Activated T-helper 1 cell treated with anti-CD3 and anti-CD28 coated beads, Interleukin-12 subunit alpha, Interleukin-12 subunit beta, Interleukin-2, Interleukin-4 antibody, amounts not matched to agents 30 ng/mL and 10 ng/mL and 1 ng/mL, durations not matched to agents 14 hours and 24 hours and 36 hours (primary cell): ENCODE results near the gene TCEAL8. TPM values are rescaled to one million over a fixed set of nuclear protein-coding genes. Genes with fewer than 3 reads are reported as not detected.
A peak's percentile ranks its signal among the peaks of the same experiment; 100 is the strongest.

ENCODE experiments used
- DNase-seq: peaks from one replicate; pipeline ENCODE4 v3.0.0; 2021; ENCODE audit warnings: low spot score
- H3K27ac Mint-ChIP-seq: one replicate; pipeline ENCODE4 v1.8.0; 2021; ENCODE audit warnings: mild to moderate bottlenecking, mixed read lengths
- H3K27me3 Mint-ChIP-seq: one replicate; pipeline ENCODE4 v1.8.0; 2022; ENCODE audit warnings: mild to moderate bottlenecking, moderate library complexity, mixed read lengths; ENCODE audit not compliant: insufficient read depth
- H3K36me3 Mint-ChIP-seq: one replicate; pipeline ENCODE4 v1.8.0; 2021; ENCODE audit warnings: low read depth, mixed read lengths
- H3K4me1 Mint-ChIP-seq: one replicate; pipeline ENCODE4 v1.8.0; 2021; ENCODE audit warnings: low read depth, mixed read lengths
- H3K4me3 Mint-ChIP-seq: one replicate; pipeline ENCODE4 v1.8.0; 2021; ENCODE audit warnings: mild to moderate bottlenecking, moderate library complexity, mixed read lengths
- H3K9me3 Mint-ChIP-seq: one replicate; pipeline ENCODE4 v1.8.0; 2021; ENCODE audit warnings: mixed read lengths
- intact Hi-C: fragments of 100-400 bp; cut with micrococcal nuclease; formaldehyde crosslinking; loops from one replicate; pipeline ENCODE4 v1.15.1; 2024
- total RNA-seq: library from RNA; stranded (reverse); gene quantifications from 2 replicates; pipeline ENCODE4 v1.2.3, GENCODE V29; 2022

Gene TCEAL8, protein sequence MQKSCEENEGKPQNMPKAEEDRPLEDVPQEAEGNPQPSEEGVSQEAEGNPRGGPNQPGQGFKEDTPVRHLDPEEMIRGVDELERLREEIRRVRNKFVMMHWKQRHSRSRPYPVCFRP
- total RNA-seq, result 20.7 and 21.9 TPM in 2 replicates

- Mint-ChIP-seq H3K4me1 (peaks cover 25% of the 10 kb centered on the region), H3K36me3 (peaks cover 12% of the 10 kb centered on the region), H3K27me3 (peaks cover 8% of the 10 kb centered on the region), H3K27ac (peak within 1 kb of the TSS; percentile 92), H3K9me3 (no peaks in the 10 kb centered on the region), H3K4me3 (peak within 1 kb of the TSS; percentile 98)
- intact Hi-C loops, result loop anchor here (2.0 kb wide), 3 partner anchors 40 to 210 kb away; partner anchors contain the start of genes BEX2 and BEX4
- DNase-seq, result peak; percentile 32
Measured at GRCh38 chrX:103254921-103255493, at the start of gene TCEAL8. Gene TCEAL8, minus strand, starts transcription at chrX:103255155. Its CDS starts 1,176 bp downstream, at chrX:103253979.

DNA sequence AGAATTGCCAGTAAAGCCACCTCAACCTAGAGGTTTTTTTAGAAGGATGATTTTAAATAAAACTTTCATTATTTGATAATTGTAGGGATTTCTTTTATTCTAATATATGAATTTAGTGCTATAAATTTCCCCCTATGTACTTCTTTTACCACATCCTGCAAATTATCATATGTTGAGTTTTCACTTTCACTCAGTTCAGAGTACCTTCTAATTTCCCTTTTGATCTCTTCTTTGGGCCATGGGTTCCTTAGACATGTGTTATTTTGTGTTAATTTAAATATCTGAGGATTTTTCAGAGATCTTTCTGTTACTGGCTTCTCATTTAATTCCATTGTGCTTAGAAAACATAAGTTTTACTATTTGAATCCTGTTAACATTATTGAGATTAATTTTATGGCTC, 49.8 kb upstream of the TCEAL8 start:
- H3K9me3 Mint-ChIP-seq, result no peaks in the 10 kb centered on the region
- H3K4me3 Mint-ChIP-seq, result no peak overlapping the region
- DNase-seq, result no peak
- H3K27ac Mint-ChIP-seq, result no peak overlapping the region
- intact Hi-C loops, result no loop called here
- H3K27me3 Mint-ChIP-seq, result peaks cover 7% of the 10 kb centered on the region
- H3K4me1 Mint-ChIP-seq, result no peaks in the 10 kb centered on the region
- H3K36me3 Mint-ChIP-seq, result peaks cover 1% of the 10 kb centered on the region

GRCh38 chrX:103293118-103293517, 38.2 kb upstream of the TCEAL8 start:
- no peaks in the 10 kb centered on the region for H3K9me3 Mint-ChIP-seq
- H3K4me1 Mint-ChIP-seq, result no peaks in the 10 kb centered on the region
- H3K4me3 Mint-ChIP-seq, result no peak overlapping the region
- H3K27ac Mint-ChIP-seq, result no peak overlapping the region
- intact Hi-C loops, result no loop called here
- H3K27me3 Mint-ChIP-seq, result peaks cover 3% of the 10 kb centered on the region
- H3K36me3 Mint-ChIP-seq, result no peaks in the 10 kb centered on the region
- DNase-seq, result no peak

GRCh38 chrX:103279624-103280023, 24.7 kb upstream of the TCEAL8 start:
- H3K36me3 Mint-ChIP-seq, result no peaks in the 10 kb centered on the region
- H3K9me3 Mint-ChIP-seq, result no peaks in the 10 kb centered on the region
- no peaks in the 10 kb centered on the region for H3K4me1 Mint-ChIP-seq
- H3K27ac Mint-ChIP-seq, result no peak overlapping the region
- H3K4me3 Mint-ChIP-seq, result no peak overlapping the region
- no peak for DNase-seq
- intact Hi-C loops, result no loop called here
- H3K27me3 Mint-ChIP-seq, result peaks cover 16% of the 10 kb centered on the region

DNA sequence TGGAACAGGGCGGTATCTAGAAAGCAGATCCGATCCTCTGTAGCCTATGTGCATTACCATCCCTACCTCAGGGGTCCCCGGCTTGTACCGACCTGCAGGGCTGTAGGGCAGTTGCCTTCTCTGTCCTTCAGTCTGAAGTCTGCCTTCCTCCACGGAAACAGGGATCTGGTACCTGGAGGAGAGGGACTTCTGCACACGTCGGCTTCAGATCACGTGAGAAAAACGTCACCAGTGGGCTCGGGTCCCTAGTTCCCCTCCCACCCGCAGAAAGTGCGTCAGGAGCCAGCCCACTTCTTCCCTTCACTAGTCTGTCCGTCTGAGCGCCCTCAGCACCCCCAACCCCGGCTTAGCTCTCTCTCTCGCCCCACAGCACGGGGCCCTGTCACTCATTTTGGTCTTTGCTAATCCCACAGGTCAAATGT, 21.6 kb upstream of the TCEAL8 start, which contains the start of gene TCEAL5:
Gene TCEAL5 (minus strand): TSS at position 170 of the 422 bp plus-strand sequence. CDS start 2,187 bp downstream, outside the sequence.
- H3K27ac Mint-ChIP-seq, result no peak within 1 kb of the TSS
- H3K4me3 Mint-ChIP-seq, result no peak within 1 kb of the TSS

DNA sequence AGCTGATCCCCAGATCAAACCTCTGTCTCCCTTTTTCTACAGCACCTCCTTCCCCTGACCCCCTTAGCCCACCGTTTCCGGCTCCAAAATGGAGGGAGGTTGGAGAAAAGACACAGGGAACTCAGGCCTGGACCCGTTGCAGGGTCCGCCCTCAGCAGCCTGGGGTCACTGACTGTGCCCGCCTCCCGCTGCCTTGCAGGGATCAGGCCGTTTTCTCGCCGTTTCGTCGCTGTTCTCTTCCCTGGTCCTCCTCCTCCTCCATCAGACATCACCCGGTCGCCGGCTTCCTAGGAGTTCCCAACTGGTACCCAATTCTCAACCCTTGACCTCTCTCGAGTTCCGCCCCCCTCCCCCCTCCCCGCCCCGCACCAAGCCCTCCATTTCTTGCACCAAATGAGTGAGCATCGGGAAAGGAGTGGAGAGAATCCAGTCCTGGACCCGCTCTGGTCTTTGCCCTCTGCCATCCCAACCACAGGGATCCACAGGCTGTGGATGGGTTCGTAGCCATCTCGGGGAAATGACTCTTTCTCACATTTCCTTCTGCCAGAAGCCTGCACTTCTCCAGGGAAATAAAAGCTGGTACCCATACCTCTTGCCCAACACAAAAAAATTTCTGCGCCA, 21.1 kb upstream of the TCEAL8 start:
- peaks cover 15% of the 10 kb centered on the region for H3K27me3 Mint-ChIP-seq
- no peaks in the 10 kb centered on the region for H3K36me3 Mint-ChIP-seq
- H3K4me1 Mint-ChIP-seq, result no peaks in the 10 kb centered on the region
- no peak overlapping the region for H3K4me3 Mint-ChIP-seq
- intact Hi-C loops, result no loop called here
- H3K9me3 Mint-ChIP-seq, result no peaks in the 10 kb centered on the region
- DNase-seq, result no peak
- H3K27ac Mint-ChIP-seq, result no peak overlapping the region

More for the DNA sequence above, 21.6 kb upstream of the TCEAL8 start, which contains the start of gene TCEAL5:
- H3K9me3 Mint-ChIP-seq, result no peaks in the 10 kb centered on the region
- H3K4me1 Mint-ChIP-seq, result no peaks in the 10 kb centered on the region
- intact Hi-C loops, result no loop called here
- no peak for DNase-seq
- no peaks in the 10 kb centered on the region for H3K36me3 Mint-ChIP-seq
- H3K27me3 Mint-ChIP-seq, result peaks cover 16% of the 10 kb centered on the region

GRCh38 chrX:103274284-103274683, 19.3 kb upstream of the TCEAL8 start:
- H3K9me3 Mint-ChIP-seq, result no peaks in the 10 kb centered on the region
- no peak for DNase-seq

DNA sequence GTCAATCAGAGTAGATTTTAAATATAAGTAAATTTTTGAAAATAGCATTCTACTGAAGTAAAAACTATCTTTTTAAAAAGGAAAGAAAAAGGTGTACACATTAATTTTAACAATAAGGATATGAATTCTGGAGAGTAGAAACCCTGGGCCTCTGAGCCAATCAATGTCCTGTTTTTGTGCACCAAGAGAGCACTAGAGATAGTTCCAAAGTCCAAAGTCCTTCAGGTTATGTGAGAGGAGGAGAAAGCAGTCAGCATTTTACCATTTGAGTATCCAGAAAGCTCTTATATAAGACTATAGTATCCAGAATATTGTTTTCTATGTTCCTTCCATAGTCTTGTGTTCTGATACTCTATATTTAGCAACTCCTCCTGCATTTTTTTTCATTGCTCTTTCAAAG, 3.3 kb upstream of the TCEAL8 start:
- Mint-ChIP-seq H3K4me1 (peaks cover 19% of the 10 kb centered on the region), H3K9me3 (no peaks in the 10 kb centered on the region), H3K27me3 (peaks cover 12% of the 10 kb centered on the region)

More at GRCh38 chrX:103274284-103274683, 19.3 kb upstream of the TCEAL8 start:
- intact Hi-C loops, result no loop called here
- Mint-ChIP-seq H3K27ac (no peak overlapping the region), H3K4me3 (no peak overlapping the region), H3K27me3 (peaks cover 11% of the 10 kb centered on the region), H3K4me1 (no peaks in the 10 kb centered on the region), H3K36me3 (no peaks in the 10 kb centered on the region)

GRCh38 chrX:103256651-103257050, 1.7 kb upstream of the TCEAL8 start:
- Mint-ChIP-seq H3K4me3 (no peak overlapping the region), H3K27me3 (peaks cover 12% of the 10 kb centered on the region), H3K36me3 (peaks cover 12% of the 10 kb centered on the region), H3K9me3 (no peaks in the 10 kb centered on the region), H3K27ac (no peak overlapping the region), H3K4me1 (peaks cover 25% of the 10 kb centered on the region)
- intact Hi-C loops, result no loop called here
- no peak for DNase-seq

More for the DNA sequence above, 3.3 kb upstream of the TCEAL8 start:
- Mint-ChIP-seq H3K27ac (no peak overlapping the region), H3K36me3 (peaks cover 12% of the 10 kb centered on the region), H3K4me3 (no peak overlapping the region)
- intact Hi-C loops, result no loop called here
- no peak for DNase-seq

DNA sequence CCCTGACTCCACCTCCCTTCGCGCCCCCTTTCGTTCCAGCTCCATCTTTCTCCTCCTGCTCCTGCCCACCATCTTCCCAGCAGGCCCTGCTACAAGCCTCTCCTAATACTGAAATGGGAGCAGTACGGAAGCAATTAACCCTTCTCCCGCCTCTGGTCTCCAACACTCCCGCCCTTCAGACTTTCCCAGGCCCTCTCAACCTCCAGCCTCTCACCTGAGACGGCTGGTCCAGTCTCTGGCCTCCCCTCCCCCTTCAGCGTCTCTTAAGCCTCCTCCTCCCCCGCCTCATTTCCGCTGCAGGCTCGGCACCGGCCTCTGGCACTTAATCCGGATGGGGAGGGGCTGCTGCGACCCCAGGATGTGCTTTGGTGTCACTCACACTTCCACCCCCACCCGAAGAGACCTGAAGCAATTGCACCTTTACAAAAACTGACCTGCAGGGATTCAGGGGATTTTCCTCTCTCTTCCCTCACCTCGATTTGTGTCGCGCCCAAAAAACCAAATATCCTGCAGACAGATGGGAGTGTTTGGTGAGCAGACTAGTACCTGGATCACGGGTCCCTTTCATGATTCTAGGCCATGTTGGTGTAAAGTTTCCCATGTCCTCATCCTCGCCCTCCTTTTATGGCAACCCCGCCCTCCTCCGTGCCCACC, 657 bp downstream of the TCEAL8 start:
- Mint-ChIP-seq H3K36me3 (peaks cover 12% of the 10 kb centered on the region), H3K27ac (peak overlapping the region; percentile 92), H3K4me3 (peak overlapping the region; percentile 98), H3K27me3 (peaks cover 8% of the 10 kb centered on the region), H3K9me3 (no peaks in the 10 kb centered on the region), H3K4me1 (peaks cover 25% of the 10 kb centered on the region)
- peak; percentile 30 for DNase-seq
- intact Hi-C loops, result loop anchor here (2.0 kb wide), 3 partner anchors 39 to 211 kb away; partner anchors contain the start of genes BEX2 and BEX4

DNA sequence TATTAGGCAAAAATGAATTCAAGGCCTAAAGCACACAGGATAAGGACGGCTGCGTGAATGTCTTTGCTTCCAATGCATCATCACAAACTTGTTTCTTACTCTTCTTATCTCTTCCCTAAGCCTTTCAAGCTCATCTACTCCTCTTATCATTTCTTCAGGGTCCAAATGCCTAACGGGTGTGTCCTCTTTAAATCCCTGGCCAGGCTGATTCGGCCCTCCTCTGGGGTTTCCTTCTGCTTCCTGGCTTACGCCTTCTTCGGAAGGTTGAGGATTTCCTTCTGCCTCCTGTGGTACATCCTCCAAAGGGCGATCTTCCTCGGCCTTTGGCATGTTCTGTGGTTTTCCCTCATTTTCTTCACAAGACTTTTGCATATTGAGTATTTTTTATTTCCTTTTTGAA, 1.3 kb downstream of the TCEAL8 start:
- Mint-ChIP-seq H3K9me3 (no peaks in the 10 kb centered on the region), H3K27ac (no peak overlapping the region), H3K36me3 (peaks cover 12% of the 10 kb centered on the region), H3K4me3 (peak overlapping the region; percentile 98), H3K4me1 (peaks cover 25% of the 10 kb centered on the region), H3K27me3 (peaks cover 5% of the 10 kb centered on the region)
- no peak for DNase-seq
- intact Hi-C loops, result loop anchor here (2.0 kb wide), 3 partner anchors 39 to 211 kb away; partner anchors contain the start of genes BEX2 and BEX4

DNA sequence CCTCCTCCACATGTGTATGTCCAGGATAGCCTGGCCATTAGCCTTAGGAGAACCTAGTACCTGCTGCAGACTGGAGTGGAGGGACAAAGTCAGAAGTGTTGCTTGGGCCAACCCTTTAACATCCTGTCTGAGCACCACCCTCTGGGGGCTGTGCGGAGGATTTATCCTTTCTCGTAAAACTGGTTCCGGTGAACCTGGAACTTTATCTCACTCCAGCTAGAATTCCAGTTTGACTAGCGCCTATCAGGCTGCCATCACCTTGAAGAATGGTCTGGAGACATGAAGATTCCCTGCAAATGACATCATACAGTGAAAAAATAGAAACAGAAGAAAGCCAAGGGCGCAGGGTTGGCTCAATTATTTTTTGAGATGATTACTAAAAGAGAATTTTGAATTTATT, 4.0 kb downstream of the TCEAL8 start:
- H3K4me1 Mint-ChIP-seq, result peaks cover 25% of the 10 kb centered on the region
- intact Hi-C loops, result no loop called here
- H3K27ac Mint-ChIP-seq, result no peak overlapping the region
- peaks cover 6% of the 10 kb centered on the region for H3K27me3 Mint-ChIP-seq
- peaks cover 12% of the 10 kb centered on the region for H3K36me3 Mint-ChIP-seq
- H3K4me3 Mint-ChIP-seq, result no peak overlapping the region
- no peaks in the 10 kb centered on the region for H3K9me3 Mint-ChIP-seq
- no peak for DNase-seq

- no peak for DNase-seq
- H3K27me3 Mint-ChIP-seq, result peaks cover 8% of the 10 kb centered on the region
- H3K4me3 Mint-ChIP-seq, result no peak overlapping the region
- H3K4me1 Mint-ChIP-seq, result peaks cover 18% of the 10 kb centered on the region
- H3K36me3 Mint-ChIP-seq, result peaks cover 8% of the 10 kb centered on the region
- intact Hi-C loops, result no loop called here
- no peaks in the 10 kb centered on the region for H3K9me3 Mint-ChIP-seq
- no peak overlapping the region for H3K27ac Mint-ChIP-seq
Measured at GRCh38 chrX:103249805-103250204, 5.2 kb downstream of the TCEAL8 start.
